Iris pigment epithelial cell (primary cell): ENCODE measurements around the gene CSNK1A1.
"Not testable (repeated sequence)": the region's sequence is repeated elsewhere in the genome, so short reads cannot be mapped to it uniquely, and the experiment has no call there.

Source experiments
- DNase-seq: peaks from one replicate; pipeline ENCODE4 v3.0.0-alpha.2; 2011; ENCODE audit warnings: low read depth

Gene CSNK1A1

DNA sequence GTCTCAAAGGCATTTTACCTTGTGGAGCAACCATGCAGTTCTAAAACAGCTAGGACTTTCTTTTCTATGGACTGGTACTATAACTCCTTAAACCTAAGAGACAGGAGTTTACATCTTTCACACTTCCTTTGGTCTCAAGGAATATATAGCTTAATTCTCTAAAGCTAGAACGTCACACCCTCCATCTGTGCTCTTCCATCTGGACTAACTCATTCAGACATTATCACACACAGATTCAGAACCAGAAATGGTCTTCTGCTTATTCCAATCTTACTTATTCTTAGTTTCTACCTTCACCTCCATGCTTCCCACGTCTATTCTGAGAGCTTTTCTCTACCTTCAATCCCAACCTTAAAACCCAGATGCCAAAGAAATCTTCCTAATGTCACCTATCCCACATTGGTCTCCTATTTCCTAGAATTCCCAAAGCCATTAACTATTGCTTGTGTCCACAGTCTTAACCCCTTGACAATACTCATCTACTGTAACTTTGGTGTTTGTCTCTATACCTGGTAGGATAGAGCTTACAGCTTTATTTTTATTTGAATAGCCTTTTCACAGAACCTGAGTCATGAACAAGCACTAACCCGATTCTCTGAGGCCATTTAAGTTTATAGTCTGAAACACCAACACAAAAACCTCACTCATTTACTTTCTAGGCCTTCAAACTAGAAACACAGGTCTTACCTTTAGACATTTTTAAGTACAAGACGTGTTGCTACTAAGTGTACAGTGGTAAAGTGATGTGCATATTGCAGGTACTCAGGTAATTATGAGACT, 22.8 kb downstream of the CSNK1A1 start:
- no peak for DNase-seq

DNA sequence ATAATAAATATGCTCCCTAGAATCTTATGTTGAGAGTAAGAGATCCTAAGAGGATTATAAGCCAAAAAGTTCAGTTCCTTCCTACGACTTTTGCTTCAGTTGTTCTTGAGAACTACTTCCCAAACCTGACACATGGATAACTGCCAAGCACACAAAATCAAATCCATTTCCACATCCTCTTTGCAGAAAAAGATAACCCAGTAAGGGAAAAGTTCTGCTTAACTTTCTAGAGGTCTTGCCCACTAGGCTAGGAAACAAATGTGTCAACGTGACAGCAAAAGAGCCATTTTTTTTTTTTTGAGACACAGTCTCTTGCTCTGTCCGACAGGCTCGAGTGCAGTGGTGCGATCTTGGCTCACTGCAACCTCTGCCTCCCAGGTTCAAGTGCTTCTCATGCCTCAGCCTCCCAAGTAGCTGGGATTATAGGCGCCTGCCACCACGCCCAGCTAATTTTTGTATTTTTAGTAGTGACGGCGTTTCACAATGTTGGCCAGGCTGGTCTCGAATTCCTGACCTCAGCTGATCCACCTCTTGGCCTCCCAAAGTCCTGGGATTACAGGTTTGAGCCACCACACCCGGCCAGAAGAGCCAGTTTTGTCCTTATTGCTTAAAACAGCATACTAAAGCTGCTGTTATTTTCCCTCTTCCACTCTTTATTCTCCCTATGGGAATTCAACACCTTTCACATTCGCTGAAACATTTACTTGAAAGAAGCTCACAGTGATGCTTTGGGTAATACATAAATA, 24.2 kb downstream of the CSNK1A1 start:
- DNase-seq: peak; percentile 36

DNA sequence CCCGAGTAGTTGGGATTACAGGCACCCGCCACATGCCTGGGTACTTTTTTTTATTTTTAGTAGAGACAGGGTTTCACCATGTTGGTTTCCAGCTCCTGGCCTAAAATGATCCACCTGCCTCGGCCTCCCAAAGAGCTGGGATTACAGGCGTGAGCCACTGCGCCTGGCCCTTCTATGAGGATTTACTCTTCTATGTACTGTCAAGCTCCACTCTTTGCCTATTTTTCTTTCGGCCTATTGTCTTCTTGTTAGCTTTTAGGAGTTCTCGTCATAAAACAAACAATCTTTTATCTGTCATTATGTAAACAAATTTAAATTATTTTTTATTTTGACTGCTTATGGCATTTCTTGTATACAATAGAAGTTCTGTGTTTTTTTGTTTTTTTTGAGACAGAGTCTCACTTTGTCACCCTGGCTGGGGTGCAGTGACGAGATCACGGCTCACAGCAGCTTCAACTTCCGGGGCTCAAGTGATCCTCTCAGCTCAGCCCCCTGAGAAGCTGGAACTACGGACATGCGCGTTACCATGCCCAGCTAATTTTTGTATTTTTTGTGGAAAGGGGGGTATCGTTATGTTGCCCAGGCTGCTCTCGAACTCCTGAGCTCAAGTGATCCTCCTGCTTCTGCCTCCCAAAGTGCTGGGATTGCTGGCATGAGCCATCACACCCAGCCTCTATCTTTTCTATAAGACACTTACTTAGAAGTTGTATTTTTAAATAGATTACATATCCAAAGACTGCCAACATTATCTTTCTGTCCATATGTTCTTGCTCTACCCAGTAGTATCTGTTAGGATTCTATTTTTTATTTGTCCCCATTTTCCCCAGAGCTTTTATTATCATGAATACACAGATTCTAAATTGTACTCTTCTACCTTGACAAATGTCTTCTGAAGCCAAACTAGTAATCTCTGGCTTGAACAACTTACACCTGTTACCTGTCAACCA, 29.2 kb downstream of the CSNK1A1 start:
- no peak for DNase-seq

DNA sequence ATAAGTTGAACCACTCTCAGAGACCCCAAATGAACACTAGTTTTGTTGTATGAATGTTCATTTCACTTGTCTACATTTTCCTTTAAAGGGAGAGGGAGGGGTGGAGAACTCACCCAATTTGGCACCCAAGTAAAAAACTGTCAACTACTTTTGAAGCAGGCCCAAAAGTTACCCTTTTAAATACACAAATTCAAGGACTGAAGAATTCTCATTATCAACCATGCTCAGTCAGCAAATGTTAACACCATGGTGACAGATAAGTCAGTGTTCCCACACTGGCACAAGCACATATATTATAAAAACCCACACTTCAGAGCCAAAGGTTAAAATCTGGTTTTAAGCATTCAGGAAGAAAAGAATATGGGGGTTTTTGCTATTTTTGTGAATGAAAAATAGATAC, 31.6 kb downstream of the CSNK1A1 start:
- no peak for DNase-seq

DNA sequence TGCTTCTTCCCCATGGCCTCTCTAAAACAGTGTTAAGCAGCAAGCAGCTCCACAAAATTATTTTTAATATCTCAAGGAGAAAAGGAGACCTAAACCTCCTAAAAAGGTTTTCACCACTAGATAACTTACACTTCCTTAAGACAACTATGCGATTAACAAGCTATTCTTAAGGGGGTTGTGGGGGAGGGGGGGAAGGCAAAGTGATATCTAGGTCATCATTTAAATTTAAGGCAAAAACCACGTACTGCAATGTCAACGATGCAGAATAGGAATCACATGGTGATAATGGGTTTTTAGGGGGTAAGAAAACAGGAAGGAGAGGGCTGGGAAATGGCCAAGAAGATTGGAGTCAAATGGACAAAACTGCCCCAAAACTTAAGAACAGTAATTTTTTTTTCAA, 32.6 kb downstream of the CSNK1A1 start:
- DNase-seq: no peak

DNA sequence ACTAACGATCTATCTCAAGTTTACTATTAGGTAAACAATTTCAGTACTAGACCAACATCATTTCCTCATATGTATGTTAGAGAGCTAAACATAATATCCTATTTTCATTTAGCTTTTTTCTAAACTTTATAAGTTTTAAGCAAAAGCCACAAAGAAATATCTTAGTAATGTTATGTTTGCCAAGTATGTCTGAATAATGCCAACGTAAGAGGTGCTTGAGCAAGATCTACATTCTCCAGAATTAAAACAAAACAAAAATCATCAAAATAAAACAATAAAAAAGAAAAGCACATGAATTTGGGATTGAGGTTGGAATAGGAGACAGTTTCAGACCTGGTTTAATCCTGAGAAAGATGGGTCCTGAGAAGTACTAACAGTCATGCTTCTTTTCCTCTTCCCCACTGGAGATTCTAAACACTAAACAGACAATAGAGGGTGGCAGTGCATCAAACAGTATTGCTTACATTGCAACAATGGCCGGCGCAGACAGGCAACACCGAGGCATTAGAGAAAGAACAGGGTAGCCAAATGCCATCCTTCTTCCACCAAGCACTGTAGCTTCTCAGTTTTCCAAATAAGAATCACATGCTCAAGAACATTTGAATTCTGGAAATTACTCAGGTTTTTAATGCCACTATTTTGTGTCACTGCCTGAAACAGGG, 33.6 kb downstream of the CSNK1A1 start:
- peak; percentile 39 for DNase-seq

DNA sequence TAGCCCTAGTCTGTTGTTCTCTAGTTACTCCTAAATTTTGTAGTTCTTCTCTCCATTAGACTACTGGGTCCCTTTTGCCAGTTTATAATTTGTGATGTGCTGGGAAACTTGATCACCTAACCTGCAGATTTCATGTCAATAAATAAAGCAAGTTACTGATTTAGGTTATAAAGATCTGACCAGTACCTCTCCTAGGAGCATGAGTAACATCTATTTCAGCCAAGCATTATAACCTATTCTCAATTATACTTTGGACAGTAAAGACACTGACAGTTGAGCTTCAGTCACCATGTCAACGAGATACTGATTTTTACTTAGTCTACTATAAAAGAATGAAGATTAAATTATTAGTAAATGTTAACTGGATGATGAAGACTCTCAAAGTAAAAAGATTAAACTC, 36.7 kb downstream of the CSNK1A1 start:
- DNase-seq: no peak

DNA sequence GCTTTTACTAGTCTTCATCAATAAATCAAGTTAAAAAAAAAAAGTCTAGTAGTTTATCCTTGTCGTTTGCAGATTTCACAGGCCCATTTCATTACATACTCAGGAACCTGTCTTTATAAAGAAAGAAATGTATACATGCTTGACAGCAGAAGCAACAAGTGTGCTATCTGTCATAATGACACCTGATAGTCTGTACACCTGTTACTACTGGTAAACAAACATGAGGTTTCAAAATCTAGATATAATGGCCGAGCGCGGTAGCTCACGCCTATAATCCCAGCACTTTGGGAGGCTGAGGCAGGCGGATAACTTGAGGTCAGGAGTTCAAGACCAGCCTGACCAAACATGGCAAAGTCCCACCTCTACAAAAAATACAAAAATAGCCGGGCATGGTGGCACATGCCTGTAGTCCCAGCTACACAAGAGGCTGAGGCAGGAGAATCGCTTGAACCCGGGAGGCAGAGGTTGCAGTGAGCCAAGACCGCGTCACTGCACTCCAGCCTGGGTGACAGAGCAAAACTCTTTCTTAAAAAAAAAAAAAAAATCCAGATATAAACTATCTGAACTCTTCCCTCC, 37.8 kb downstream of the CSNK1A1 start:
- not testable (repeated sequence) for DNase-seq

DNA sequence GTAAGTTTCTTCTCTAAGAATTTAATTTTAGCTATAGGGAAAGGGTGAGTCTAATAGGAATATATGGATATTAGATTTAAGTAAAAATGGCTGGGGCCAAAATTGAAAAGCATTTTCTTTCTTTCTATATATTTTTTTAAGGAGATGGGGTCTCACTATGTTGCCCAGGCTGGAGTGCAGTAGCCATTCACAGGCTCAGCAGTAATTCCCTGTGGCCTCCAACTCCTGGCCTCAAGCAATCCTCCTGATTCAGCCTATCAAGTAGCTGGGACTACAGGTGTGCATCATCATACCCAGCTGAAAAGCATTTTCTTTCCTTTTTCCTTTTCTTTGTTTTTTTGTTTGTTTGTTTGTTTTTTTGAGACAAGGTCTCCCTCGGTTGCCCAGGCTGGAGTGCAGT, 41.1 kb downstream of the CSNK1A1 start:
- DNase-seq: no peak

DNA sequence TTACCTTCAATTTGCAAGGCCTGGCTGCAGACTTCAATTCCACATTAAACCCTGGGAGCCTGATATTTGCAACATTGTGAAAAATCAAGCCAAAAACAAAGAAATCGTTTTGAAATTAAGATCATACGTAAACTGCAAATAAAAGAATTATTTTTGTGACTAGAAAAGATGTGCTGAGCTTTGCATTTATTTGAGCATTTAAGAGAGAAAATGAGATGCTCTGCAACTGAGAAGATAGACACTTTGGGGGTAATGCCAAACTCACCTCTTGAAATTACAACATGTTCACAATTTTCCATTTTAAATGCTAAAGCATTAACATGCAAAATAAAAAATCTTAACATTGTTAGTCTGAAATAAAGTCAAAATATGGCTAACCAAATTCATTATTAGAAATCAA, 46.6 kb downstream of the CSNK1A1 start:
- DNase-seq: no peak

DNA sequence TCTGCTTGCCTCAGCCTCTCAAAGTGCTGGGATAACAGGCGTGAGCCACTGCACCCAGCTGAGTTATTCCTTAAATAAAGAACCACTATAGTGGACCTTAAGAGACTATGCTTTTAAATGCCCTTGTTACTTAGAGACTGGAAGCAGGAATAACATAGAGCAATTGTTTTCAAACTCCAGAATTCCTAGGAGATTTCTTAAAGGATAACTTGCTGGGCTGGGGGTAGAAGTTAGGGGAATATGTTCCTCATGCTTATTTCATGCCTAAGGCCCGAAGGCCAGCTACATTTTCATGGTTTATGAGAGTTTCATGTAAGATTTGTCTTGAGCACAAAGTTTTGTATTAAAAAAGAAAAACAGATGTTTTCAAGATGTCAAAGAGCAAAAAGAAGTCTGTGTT, 48.2 kb downstream of the CSNK1A1 start:
- DNase-seq: no peak

DNA sequence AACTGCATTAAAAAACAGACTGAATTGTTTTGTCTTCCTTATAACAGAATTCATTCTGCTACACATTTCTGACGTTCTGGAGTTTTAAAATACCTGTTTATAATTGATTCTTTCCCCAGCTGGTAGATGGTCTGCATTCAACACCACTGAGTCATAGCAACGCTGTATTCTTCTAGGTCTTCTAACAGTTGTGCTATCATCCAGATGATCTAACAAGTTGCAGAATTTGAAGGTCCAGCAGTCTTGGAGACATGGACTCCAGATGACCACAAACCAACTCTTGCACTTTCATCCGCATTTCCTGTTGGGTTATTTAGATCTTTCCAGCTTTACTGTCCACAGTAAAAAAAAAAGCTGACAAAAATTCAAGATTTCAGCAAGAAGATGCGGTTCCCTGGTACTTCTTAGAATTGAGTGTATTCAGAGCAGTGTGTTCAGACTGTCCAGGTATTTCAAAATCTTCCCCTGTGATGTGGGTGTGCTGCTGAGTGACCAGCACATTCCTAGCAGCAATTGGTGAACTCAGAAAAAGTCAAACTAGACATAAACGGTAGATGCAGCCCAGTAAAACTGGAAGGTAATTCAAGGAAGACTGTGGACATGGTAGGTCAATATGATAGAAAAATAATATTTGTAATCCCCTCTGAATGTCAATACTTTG, 50.2 kb downstream of the CSNK1A1 start:
- DNase-seq: peak; percentile 98

DNA sequence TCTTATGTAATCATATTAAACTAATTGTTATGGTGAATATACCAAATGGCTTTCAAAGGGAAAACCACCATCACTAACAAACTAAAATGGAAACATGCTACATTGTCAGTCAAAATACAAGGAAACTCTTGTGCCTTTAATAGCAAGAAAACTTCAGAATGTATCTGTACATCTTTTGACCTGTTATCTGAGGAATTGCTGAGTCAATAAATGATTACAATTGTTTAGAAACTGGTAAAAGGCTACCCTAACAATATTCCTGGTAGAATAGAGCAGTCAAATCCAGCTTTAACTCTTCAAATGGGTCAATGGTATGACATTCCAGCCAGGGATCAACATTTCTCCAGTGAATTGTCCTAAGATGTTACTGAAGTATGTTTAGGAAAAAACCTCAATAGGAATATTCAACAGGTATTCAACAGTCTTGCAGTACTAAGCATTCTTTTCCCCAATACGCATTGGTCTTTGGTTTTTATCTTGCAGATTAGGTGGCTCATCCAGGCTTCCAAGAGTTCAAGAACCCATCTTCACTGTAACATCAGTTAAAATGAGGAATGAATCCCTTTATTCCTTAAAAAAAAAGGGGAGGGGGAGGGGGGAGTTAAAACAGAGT, 52.4 kb downstream of the CSNK1A1 start:
- DNase-seq: no peak

DNA sequence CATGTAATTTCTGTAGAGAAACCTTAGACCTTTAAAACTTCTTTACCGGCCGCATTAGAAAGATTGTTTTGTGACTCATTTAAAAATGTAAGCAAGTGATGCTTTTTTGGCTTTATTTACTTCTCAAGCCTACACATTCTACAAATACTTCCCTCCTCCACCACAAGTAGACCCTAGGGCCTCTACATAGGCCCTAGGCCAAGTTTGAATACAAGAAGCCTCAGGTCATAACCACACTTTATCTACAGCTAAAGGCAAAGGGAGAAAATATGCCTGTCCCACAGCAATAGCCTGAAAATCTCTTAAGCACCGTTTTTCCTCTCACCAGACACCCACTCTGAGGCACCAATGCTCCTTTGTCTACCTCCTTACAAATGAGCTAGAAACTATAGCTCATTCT, 53.9 kb downstream of the CSNK1A1 start:
- peak; percentile 95 for DNase-seq

DNA sequence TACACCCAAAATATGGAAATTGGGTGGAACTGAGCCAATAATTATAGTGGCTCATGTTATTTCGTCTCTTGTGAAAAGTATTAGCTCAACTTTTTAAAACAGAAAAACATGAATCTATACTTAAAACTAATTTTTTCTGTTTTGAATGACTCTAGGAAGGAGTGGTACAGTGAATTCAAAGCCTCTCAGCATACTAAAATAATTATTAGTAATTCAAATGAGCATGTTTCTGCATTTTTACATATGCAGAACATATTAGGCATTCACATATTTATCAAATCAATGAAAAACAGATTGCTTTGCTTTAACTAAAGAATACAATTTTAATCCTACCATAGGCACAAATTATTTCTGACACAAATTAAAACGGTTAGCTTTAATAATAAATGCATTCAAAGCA, 54.3 kb downstream of the CSNK1A1 start:
- no peak for DNase-seq

DNA sequence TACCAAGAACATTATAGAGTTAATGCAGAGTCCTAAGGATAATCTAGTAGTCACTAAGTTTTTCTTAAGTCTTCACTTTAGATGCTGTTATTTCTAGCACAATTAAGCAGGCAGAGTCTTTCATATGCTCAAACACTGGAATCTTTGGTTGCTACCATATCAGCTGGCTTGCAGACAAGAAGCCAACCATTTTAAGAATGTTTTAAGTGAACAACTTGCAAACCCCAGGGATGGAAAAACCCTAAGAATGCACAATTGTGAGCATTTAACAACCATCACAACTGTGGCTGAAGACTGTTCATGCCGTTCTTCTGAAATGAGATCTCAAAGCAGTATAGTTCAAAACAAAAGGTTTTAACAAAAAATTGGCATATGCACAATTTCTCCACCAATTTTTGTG, 55.1 kb downstream of the CSNK1A1 start:
- DNase-seq: peak; percentile 37

DNA sequence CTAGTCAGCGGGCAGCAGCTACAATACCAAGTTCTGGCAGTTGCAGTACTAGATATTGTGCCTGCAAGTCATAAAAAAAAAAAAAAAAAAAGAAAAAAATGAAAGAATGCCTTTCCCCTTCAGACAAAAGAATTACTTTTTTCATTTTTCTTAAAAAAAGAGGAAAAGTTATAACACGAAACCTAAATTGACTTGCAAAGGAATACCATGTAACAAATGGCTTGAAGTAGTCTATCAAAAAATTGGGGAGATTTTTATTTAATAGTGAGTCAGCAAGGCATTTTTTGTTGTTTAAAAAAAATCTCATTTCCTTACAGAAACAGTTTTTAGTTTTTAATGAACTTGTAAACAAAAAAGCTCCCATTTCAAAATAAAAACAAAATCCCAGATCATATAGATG, 55.6 kb downstream of the CSNK1A1 start:
- no peak for DNase-seq

DNA sequence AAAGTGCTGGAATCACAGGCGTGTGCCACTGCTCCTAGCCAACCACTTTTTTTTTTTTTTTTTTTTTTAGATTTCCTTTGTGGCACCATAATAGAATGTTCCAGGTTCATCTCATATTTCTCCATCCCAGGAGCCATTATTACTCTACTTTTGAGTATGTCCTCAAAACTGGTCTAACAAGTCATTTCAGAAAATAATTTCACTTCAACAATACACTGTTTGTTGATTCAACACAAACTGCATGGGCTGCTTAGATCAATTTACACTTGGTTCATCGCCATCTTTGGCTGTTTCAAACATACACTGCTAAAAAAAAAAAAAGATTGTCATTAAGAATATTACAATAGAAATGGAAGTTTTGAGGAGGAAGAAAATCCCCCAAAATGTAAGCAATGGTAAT, 57.9 kb downstream of the CSNK1A1 start:
- DNase-seq: no peak

DNA sequence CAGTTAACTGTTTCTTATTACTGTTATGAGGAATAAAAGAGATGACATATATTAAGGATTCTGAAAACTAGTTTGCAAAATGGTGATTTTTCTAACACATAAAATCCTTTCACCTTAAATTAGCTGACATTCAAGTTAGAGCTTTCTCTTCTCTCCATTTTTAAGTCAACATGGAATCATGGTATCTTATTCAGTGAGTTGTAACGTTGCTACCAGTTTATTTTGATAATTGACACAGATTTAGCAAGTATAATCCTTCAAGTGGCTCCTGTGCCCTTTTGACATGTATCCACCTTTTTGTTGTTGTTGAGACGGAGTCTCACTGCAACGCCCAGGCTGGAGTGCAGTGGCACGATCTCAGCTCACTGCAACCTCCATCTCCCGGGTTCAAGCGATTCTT, 58.5 kb downstream of the CSNK1A1 start:
- no peak for DNase-seq

DNA sequence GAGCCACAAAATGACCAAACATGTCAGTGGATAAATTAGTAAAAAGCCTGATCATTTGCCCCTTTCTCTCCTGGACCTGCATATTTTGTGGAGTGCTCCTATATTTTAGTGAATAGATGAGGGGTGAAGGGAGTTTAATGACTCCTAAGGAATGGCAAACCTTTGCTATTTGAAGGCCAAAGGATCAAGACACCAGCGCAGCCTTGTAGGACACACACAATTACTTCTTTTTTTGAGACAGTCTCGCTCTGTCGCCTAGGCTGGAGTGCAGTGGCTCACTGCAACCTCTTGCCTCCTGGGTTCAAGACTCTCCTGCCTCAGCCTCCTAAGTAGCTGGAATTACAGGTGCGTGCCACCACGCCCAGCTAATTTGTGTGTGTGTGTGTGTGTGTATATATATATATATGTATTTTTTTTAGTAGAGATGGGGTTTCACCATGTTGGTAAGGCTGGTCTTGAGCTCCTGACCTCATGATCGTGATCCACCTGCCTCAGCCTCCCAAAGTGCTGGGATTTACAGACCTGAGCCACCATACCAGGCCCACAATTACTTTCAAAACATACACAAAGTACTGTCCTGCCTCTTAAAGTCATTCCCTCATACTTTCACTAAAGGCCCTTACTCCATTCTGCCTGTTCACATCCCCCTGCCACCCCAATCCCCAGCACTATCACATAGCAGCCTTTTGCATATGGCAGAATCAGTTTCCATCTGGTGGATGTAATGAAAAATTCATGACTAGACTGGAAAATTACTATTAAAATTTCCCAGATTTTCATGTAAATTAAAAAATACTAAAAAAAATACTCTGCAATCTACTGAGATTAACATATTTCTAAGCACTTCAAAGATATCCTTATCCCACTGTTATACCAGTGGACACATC, 60.4 kb downstream of the CSNK1A1 start:
- DNase-seq: no peak
